HG03520 (cell line): Measurements from ENCODE around the gene MEIS1.

Experiments used
- ATAC-seq: cut with Tn5 transposase; IDR thresholded peaks from one replicate; pipeline ENCODE4 v1.9.1; 2021; ENCODE audit warnings: mild to moderate bottlenecking, moderate library complexity; ENCODE audit not compliant: unreplicated experiment

The MEIS1 gene

GRCh38 chr2:66498289-66498975 lies 63.5 kb downstream of the MEIS1 start:
- ATAC-seq, result no peak

DNA sequence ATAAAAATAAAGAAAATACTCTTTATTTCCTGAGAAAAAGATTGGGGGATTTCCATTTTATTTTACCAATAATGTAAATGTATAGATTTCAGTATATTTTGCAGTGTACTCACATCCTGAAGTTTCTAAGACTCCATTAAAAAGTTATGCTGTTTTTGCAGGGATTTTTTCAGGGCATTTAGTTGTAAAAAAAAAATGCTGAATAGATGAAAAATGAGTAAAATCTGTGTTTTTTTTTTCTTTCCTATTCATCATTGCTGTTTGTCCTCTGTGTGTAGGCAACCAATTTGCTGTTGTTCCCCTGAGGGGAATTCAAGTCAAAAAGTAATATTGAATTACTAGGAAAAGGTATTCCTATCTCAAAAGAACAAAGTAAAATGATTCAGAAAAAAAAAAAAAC lies 66.3 kb downstream of the MEIS1 start:
- no peak for ATAC-seq

- no peak for ATAC-seq
Observed at GRCh38 chr2:66506265-66506664, 71.3 kb downstream of the MEIS1 start.

- ATAC-seq, result no peak
Observed at GRCh38 chr2:66507673-66508201, 72.8 kb downstream of the MEIS1 start.

DNA sequence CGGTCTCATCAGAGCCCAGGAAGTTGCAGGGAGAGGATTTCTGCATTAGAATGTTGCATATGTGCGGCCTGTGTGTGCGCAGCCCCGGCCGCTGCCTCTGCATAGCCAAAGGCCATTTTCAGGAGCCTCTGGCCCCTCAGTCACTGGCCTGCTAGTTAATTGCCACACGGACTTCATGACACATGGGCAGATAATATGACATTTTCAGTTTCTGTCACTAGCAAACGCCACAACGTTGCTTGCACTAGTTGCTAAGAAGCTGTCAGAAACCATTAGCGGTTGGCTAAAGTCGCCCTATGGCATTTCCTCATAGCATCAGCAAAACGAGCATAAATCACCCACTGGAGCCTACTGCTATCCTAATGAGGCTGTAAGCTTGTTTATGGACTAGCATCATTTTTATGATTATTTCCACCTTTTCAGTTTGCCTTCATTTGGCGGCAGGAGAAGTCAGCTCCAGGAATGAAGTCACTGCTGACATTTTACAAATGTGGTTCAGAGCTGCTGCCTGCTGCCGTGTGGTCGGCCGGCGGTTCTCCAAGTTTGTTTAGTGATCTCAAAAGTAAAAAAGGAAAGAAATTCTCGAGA lies 73.7 kb downstream of the MEIS1 start:
- ATAC-seq, result no peak

DNA sequence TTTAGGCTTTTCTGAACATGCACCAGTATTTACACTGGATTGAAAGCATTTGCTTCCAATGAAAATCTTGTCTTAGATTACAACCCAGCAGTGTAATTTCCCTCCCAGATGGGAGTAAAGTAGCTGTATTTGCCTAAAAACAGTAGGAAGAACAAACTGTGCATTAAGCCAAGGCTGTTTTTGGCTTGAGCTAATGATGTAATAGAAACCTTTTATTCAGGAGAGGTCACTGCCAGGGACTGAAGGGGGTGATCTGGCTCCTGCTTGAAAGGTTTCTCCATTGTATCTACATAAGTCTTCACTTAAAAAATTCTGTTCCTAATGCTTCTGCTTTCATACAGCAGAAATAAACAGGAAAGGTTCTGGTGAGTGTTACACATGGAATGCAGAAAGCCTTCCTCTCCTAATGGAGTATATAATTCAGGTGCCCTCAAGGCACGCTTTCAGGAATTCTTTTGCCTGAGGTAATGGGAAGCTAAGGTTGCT lies 74.4 kb downstream of the MEIS1 start:
- no peak for ATAC-seq

DNA sequence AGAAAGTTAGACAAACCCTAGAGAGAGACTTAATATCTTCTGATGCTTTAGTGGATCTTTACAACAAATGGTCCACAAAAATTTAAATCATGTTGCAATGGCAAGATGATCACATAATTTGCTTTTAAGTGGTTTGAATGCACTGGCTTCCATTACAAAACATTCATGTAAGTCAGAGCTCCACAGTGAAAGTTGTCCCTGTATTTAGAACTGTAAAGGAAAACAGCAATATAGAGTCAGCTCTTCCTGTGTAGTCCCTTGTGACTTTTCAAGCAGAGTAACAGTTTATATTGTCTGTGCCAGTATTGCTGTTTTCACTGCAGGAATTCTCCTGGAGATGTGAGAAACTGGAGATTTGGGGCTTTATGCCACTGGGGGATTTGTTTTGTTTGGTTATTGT lies 77.7 kb downstream of the MEIS1 start:
- no peak for ATAC-seq

GRCh38 chr2:66515743-66516142 lies 80.8 kb downstream of the MEIS1 start:
- no peak for ATAC-seq

- ATAC-seq, result no peak
Observed at GRCh38 chr2:66516499-66516898, 81.6 kb downstream of the MEIS1 start.

- no peak for ATAC-seq
Observed at GRCh38 chr2:66517772-66518171, 82.8 kb downstream of the MEIS1 start.

GRCh38 chr2:66519264-66519843 lies 84.4 kb downstream of the MEIS1 start:
- ATAC-seq, result no peak

DNA sequence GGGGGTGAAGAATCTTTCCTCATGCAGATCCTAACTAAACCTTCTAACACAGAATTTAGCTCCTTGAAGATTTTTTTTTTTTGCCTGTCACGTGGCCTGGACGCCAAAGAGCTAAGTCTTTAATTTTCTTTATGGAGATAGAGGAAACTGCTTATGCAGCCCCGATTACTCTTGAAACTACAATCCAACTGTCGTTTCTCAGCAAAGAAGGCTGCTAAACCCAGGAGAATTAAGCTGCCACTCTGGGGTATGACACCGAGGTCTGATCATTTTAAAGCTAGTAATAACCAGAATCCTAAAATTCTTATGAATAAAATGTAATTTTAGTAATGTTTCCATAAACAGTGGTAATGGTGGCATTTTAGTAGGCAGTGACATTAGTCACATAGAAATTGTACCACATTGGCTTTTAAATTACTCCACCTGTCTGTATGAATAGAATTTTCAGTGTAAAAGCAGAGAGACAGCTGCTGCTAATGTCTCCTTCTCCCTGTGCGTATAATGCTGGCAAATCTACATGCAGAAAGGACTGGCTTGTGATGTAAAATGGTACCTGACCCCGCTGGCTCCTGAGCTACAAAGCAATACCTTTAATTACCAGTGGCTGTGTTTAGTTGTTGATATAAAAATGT lies 86.5 kb downstream of the MEIS1 start:
- no peak for ATAC-seq

DNA sequence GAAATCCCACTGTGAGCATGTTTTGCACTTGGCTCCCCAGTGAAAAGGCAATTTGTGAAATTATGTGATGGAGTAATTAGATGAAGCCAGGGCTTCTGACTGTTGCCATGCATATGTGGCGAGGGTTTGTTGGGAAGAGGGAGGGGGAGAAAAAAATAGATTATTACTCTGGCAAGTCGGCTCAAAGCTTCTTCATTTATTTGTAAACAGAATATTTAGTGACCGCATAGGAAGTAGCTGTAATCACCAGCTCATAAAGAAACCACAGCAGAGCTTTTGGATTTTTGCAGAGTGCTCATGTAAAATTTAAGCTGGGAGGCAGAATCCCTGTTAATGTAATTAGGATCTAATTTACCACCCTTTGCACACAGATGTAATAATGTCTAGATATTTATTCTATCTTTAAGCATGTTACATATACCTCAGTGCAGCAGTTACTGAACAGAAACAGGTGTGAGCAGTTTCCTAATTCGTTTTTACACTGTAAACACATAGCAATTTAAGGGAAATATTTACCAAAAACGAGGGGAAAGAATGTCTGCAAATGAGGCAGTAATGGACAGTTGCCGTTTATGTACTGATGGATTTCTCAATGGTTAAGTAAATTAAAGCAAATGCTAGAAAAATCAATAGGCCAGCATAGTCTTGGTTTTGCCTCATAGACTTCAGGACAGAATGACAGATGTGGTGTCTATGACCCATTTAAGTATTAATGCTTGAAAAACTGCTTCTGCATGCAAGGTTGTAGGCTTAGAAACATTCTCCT lies 87.9 kb downstream of the MEIS1 start:
- ATAC-seq, result no peak

GRCh38 chr2:66523377-66523969 lies 88.5 kb downstream of the MEIS1 start:
- no peak for ATAC-seq

DNA sequence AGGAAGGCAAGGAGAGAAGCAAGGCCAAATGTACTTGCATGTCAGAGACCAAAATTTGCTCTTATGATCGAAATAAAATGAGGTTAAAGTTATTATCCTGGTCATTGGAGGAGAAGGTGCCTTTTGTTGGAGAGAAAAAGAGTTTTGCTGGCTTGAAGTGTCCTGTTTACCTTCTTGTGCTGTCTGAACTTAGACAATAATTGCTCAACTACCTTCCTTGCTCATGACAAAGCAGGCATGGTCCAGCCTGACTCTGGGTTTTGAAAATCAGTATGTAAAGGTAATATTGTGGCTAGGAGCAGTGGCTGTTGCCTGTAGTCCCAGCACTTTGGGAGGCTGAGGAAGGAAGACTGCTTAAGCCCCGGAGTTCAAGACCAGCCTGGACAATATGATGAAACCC lies 89.1 kb downstream of the MEIS1 start:
- ATAC-seq, result no peak

DNA sequence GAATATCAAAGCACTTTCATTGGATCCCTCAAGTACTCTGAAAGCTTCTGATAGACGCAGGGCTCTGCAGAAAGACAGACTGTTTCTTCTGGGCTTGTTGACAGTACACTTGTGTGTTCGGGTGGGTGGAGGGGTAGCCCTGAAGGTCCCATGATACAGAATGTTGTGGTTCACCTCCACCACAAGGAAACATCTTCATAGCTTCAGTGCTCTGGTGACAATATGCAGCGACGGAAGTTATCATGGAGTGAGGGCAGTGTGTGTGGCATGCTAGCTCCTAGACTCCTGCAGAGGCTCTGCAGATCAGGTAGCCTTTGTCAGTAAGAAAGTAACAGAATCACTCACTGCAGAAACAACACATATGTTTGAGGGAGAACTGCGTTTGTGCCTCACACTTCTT lies 90.7 kb downstream of the MEIS1 start:
- ATAC-seq, result no peak

DNA sequence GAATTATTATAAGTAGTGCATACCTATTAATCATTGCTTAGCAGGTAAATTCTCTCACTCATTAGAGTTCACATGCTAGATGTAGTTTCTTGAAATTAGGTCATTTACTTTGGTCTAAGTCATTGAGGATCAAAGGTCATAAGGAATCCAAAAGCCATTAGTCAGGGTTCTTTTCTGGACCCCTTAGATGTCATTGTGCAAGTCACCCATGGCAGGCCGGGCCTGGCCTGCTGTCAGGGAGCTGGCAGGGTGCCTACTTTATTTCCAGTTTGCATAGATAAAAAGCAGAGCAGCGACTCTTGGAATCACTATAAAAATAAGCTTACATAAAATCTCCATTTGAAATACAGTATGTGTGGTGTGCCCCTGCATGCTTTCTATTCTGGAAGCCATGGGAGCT lies 91.3 kb downstream of the MEIS1 start:
- no peak for ATAC-seq

GRCh38 chr2:66528974-66529724 lies 94.2 kb downstream of the MEIS1 start:
- no peak for ATAC-seq

DNA sequence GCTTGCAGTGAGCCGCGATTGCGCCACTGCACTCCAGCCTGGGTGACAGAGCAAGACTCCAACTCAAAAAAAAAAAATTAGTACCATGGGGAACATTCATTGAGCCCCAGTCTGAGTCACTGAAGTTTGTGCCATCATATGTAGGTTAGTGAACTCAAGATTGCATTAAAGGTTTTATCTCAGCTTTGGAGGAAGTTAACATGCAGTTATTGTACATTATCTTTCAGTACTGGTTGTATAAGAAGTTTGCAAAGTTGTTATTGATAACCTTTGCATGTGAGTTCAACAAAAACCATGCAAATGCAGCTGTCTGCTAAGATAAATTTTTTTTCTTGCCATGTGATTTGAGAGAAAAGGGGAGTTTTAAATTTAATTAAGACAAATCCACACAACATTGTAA lies 95.7 kb downstream of the MEIS1 start:
- ATAC-seq, result no peak

GRCh38 chr2:66531155-66531554 lies 96.2 kb downstream of the MEIS1 start:
- ATAC-seq, result no peak
